GM18520 (cell line): ENCODE results near the gene MAGI2.

Experiments
- ATAC-seq: cut with Tn5 transposase; IDR thresholded peaks from one replicate; pipeline ENCODE4 v1.9.1; 2021; ENCODE audit not compliant: unreplicated experiment

Gene MAGI2

DNA sequence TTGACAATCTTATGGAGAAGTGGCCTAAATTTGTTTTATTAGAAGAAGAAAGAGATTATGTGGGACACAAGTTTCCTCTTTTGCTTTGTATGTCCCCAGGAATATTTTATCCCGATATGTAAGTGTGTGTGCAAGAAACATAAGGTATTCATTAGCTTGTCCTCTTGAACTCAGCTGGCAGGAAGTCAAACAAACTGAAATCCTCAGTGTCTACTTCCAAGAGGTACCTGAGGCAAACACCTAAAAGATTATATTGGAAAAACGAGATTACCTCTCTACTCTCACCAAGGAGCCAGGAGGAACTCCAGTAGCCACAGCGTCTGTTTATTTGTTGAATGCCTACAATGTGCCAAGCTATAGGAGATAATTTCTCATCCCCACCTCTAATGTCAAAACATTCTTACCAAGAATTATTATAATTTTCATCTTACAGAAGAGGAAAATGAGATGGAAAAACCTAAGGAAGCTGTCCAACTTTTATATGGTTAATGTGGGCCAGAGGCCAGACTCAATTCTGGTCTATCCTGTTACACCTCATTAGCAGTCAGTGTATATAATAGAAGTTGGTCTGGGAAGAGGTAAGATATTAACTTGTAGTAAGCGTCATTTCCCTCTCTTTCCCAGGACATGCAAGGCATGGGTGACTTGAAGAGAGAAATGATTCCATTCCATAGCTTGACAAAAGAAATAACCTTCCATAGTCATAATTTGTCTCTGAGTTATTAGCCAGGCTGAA, 692.7 kb downstream of the MAGI2 start:
- ATAC-seq, result no peak

GRCh38 chr7:78752554-78752953, 700.9 kb downstream of the MAGI2 start:
- no peak for ATAC-seq

DNA sequence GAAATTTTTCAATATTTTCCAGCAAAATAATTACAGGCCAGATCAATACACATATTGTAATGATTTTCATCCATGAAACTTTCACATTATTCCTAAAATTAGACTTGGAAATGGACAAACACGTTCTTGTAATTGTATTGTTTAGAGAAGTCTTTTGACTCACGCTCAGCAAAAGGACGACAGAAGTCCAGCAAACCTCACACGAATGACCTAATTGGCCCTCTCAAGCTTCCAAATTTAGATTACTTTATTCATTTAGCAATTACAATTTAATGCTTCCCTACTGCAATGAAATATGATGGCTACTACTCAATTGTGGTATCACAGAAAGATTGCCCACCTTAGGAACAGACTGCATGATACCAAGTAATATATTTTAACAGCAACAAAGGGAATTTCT, 702.2 kb downstream of the MAGI2 start:
- ATAC-seq, result no peak

DNA sequence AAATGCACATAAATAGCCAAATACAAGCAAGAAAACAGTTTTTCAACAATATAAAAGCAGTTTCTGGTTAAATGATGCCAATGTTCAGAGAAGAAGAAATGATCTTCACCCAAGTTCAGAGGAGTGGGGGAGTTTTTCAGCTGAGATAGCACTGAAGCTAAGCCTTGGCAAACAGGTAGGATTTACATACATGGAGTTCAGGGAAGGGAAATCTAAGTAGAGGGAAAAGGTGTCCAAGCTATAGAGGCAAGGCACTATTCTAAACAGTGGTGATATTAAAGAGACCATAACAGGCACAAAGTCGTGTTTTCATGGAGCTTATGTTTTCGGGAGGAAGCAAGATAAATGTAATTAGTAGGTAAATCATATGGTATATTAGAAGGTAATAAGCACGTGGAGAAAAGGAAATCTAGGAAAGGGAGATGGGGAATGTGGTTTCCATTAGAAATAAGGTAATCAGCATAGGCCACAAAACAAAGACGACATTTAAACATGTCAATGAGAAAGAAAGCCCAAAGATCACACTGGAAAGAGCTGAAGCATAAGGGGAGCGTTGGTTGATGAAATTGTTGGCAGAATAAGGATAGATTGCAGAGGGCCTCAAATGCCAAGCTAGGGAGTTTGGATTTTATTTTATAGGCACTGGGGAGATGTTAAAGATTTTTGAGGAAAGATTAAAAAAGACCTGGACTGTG, 704.3 kb downstream of the MAGI2 start:
- no peak for ATAC-seq

- no peak for ATAC-seq
Observed at GRCh38 chr7:78747592-78747991, 705.9 kb downstream of the MAGI2 start.

DNA sequence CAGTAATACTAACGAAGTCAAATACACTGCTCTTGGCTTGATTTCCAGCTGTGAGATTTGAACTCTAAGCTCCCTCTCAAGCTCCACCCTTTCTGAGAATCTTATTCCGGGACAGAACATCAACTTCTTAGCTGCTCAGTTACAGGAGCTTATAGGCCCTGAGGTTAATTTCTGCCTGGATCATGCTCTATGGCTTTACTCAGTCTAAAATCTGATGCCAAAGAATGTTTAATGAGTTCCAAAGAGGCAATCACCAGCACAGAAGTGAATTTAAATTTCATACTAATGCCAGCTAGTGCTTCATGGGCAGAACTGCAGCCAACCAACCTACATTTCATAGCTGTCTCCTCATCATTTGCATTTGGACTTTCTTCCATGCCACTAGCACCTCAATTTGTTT, 707.2 kb downstream of the MAGI2 start:
- ATAC-seq, result no peak

- no peak for ATAC-seq
Observed at GRCh38 chr7:78742694-78743093, 710.8 kb downstream of the MAGI2 start.

DNA sequence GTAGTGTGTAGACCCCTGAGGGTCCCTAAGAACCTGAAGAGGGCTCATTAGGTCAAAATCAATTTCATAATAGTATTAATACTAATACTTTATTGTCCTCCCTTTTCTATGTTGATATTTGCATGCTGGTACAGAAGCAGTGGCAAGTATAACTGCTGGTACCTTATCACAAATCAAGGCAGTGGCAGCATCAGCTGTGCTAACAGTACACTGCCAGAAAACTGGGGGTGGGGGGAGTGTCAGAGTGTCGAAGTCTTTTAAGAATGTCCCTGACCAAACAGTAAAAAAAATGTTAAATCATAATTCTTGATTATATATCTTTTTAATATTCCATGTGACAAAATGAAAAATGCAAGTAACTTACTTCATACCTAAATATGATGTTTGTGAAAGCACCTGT, 716.9 kb downstream of the MAGI2 start:
- no peak for ATAC-seq

DNA sequence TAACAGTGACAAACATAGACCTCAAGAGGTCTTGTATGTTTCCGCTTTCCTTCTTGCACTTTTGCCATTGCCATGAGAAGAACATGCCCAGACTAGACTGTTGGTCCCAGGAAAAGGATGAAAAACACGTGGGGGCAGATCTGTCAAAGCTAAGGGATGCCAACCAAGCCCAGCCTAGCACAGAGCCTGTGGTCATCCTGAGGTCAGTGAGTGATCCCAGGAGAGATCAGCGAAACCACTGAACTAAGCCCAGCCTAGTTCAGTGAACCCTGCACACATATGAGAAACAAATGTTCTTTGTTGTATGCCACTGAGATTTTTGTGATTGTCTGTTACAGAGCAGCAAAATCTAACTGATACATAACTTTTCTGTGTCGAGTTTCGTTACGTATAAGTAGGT, 718.8 kb downstream of the MAGI2 start:
- peak; percentile 77 for ATAC-seq

- no peak for ATAC-seq
Observed at GRCh38 chr7:78720066-78720465, 733.4 kb downstream of the MAGI2 start.

DNA sequence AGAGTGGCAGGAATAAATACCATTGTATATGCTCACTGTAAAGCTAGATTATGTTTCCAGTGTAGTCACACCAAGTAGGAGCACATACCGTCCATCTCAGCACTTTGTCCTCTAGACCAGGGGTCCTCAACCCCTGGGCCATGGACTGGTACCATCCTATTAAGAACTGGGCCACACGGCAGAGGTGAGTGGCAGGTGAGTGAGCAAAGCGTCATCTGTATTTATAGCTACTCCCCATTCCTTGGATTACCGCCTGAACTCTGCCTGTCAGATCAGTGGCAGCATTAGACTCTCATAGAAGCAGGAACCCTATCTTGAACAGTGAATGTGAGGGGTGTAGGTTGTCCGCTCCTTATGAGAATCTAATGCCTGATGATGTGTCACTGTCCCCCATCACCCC, 735.3 kb downstream of the MAGI2 start:
- no peak for ATAC-seq

GRCh38 chr7:78716876-78717275, 736.6 kb downstream of the MAGI2 start:
- ATAC-seq, result no peak

DNA sequence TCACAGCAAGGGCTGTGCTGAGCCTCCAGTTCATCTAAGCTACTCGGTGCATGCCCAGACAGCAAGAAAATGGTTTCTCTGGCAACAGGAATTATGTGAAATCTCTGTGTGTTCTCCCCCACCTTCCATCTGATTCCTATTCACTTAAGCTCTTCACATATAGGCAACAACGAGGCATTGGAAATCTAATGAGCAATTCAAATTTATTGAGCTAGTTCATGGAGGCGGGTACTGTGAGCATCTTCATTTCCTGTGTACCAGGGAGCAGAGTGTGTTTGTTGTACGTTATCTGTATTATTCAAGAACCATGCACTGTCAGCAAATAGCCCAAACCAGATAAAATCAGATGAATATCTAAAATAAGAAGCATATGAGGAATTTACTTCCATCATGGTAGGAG, 739.1 kb downstream of the MAGI2 start:
- ATAC-seq, result no peak

- no peak for ATAC-seq
Observed at GRCh38 chr7:78712111-78712510, 741.4 kb downstream of the MAGI2 start.

GRCh38 chr7:78709658-78710057, 743.8 kb downstream of the MAGI2 start:
- ATAC-seq, result no peak

DNA sequence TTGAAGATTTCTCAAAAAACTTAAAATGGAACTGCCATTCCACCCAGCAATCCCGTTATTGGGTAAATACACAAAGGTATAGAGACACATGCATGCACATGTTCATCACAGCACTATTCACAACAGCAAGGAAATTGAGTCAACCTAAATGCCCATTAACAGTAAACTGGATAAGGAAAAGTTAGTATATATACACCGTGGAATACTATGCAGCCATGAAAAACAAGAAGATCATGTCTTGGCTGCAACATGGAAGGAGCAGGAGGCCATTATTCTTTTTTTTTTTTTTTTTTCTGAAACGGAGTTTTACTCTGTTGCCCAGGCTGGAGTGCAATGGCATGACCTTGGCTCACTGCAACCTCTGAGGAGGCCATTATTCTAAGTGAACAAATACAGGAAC, 749.0 kb downstream of the MAGI2 start:
- ATAC-seq, result no peak

DNA sequence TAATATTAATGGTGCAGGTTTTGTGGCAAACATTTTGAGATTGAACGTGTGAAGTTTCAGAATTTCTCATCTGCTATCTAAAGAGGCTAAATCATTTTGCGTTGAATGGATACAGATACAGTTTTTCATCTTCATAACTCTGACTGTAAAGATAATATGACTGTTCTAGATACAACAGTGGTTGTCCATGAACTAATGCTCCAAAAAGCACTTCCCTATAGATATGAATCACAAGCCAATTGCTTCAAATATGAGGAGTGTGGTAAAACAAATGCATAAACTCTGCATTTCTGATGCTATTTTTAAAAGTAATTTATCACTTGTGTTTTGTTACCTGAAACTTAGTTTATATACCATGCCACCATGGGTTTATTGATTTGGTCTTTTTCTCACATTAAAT, 750.1 kb downstream of the MAGI2 start:
- no peak for ATAC-seq

DNA sequence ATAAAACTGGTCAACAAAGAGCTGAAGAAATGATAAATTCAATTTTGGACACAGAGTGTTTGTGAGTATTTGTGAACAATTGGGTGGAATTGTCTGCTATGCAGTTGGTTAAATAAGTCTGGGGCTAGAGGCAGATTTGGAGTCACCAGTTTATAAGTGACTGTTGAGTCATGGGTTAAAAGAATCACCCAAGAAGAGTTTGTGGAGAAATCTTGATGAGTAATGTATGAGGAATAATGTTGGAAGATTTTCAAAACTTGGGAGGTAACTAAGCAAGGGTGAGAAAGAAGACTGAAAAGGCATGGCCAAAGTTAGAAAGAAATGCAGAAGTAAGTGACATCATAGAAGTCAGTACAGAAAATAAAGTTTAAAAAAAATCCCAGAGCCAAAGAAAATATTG, 750.7 kb downstream of the MAGI2 start:
- ATAC-seq, result no peak

GRCh38 chr7:78695826-78696225, 757.6 kb downstream of the MAGI2 start:
- ATAC-seq, result no peak

GRCh38 chr7:78691584-78691983, 761.9 kb downstream of the MAGI2 start:
- no peak for ATAC-seq

DNA sequence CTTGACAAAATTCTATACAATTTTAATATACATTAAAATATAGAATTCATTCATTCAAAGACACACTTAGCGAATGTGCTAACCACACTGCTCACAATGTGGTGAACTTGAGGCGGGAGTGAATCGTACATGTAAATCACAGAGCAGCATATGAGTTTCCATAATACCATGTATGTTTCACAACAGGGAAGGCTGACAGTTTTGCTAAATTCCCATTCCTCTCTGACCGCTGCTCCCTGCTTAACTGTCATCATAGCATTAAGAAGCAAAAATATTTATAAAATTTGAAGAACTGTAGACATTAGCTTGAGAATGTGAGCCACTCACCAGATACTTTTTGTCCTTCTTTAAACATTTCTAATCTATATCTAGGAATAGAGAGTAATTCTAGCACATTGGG, 763.3 kb downstream of the MAGI2 start:
- ATAC-seq, result no peak

DNA sequence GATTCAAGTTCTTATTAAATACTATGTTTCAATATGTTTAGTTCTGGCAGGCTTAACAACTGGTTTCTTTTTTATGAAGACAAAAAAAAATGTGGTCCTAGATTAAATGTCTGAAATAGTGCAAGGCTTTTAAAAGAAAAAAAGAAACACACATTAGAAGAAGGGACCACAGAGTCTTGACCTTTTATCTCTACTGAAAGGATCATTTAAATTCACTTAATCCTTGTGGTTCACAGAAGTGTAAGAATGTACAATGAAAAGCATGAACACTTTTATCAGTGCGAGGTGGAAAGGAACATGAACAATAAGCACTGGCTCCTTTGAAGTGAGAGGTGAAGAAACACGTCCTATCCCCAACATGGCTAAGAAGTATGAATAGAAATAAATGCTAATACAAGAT, 765.1 kb downstream of the MAGI2 start:
- no peak for ATAC-seq

- ATAC-seq, result no peak
Observed at GRCh38 chr7:78686189-78686588, 767.3 kb downstream of the MAGI2 start.
